SU-DHL-6 (cell line): ENCODE results near the gene NR0B2.
A peak's percentile ranks its signal among the peaks of the same experiment; 100 is the strongest.

Experiments used
- H2AFZ ChIP-seq: fragments of 200-600 bp; sonication (generic); 2 replicates; pipeline ENCODE4 v1.6.1; 2014; ENCODE audit warnings: low read depth, mild to moderate bottlenecking, moderate library complexity, mixed read lengths, antibody characterized with exemption, low read length; ENCODE audit not compliant: severe bottlenecking
- H3F3A ChIP-seq: fragments of 200-600 bp; shearing (Covaris generic); 2 replicates; pipeline ENCODE4 v1.6.0; 2016; ENCODE audit warnings: antibody characterized with exemption, mild to moderate bottlenecking; ENCODE audit not compliant: insufficient read depth
- H3K27ac ChIP-seq: fragments of 200-600 bp; sonication (generic); 2 replicates; pipeline ENCODE4 v1.5.1; 2016; ENCODE audit warnings: low read depth, mild to moderate bottlenecking, low read length, moderate library complexity, mixed read lengths
- H3K27me3 ChIP-seq: fragments of 200-600 bp; sonication (generic), shearing (Covaris generic); 2 replicates; pipeline ENCODE4 v1.6.0; 2014; ENCODE audit warnings: mild to moderate bottlenecking, low read length
- H3K36me3 ChIP-seq: fragments of 200-600 bp; sonication (generic); 2 replicates; pipeline ENCODE4 v1.6.1; 2014; ENCODE audit warnings: mild to moderate bottlenecking, low read length, mixed read lengths
- H3K4me2 ChIP-seq: fragments of 300-600, 200-600 bp; shearing (Covaris generic), sonication (generic); 2 replicates; pipeline ENCODE4 v1.6.0; 2014; ENCODE audit warnings: low read length, low read depth, mild to moderate bottlenecking; ENCODE audit not compliant: poor library complexity, severe bottlenecking
- H3K4me3 ChIP-seq: fragments of 200-600 bp; sonication (generic); 2 replicates; pipeline ENCODE4 v1.5.1; 2014; ENCODE audit warnings: antibody characterized with exemption, low read length, mild to moderate bottlenecking, mixed read lengths; ENCODE audit not compliant: insufficient read depth, poor library complexity, severe bottlenecking
- H3K79me2 ChIP-seq: fragments of 200-600 bp; sonication (generic); 2 replicates; pipeline ENCODE4 v1.6.1; 2014; ENCODE audit warnings: mild to moderate bottlenecking, low read length, moderate library complexity; ENCODE audit not compliant: insufficient read depth
- H3K9ac ChIP-seq: fragments of 200-600 bp; sonication (generic); 2 replicates; pipeline ENCODE4 v1.7.0; 2014; ENCODE audit warnings: mild to moderate bottlenecking, low read length
- H3K9me2 ChIP-seq: fragments of 200-600 bp; sonication (generic); replicated peaks from 2 replicates; pipeline ENCODE4 v1.6.1; 2014; ENCODE audit warnings: low read length; ENCODE audit not compliant: insufficient read depth
- H3K9me3 ChIP-seq: fragments of 200-600 bp; sonication (generic); 2 replicates; pipeline ENCODE4 v1.6.1; 2014; ENCODE audit warnings: low read length, mixed read lengths; ENCODE audit not compliant: insufficient read depth
- H4K20me1 ChIP-seq: fragments of 200-600 bp; sonication (generic); 2 replicates; pipeline ENCODE4 v1.6.1; 2014; ENCODE audit warnings: low read depth, mild to moderate bottlenecking, antibody characterized with exemption, low read length, moderate library complexity, mixed read lengths
- CTCF ChIP-seq: fragments of 200-600 bp; sonication (generic); IDR thresholded peaks from one replicate; pipeline ENCODE4 v1.5.1; 2017; ENCODE audit warnings: antibody characterized with exemption, mild to moderate bottlenecking, low read length, moderate library complexity; ENCODE audit not compliant: insufficient read depth, poor library complexity, severe bottlenecking
- EZH2phosphoT487 ChIP-seq: fragments of 200-600 bp; sonication (generic), shearing (Covaris generic); conservative IDR thresholded peaks from 2 replicates; pipeline ENCODE4 v1.6.1; 2018; ENCODE audit warnings: mild to moderate bottlenecking, antibody characterized with exemption, low read length, moderate library complexity, mixed read lengths

NR0B2 gene

GRCh38 chr1:26900815-26901511, 12.8 kb downstream of the NR0B2 start:
- no peak overlapping the region for H3K27ac ChIP-seq
- H3K4me3 ChIP-seq, result peak overlapping the region; percentile 83
- H3F3A ChIP-seq, result peaks cover 5% of the 10 kb centered on the region; the same call in 1 of the 2 replicates
- peak overlapping the region; percentile 62 for H2AFZ ChIP-seq
- H3K79me2 ChIP-seq, result peaks cover 14% of the 10 kb centered on the region
- H3K9me3 ChIP-seq, result no peaks in the 10 kb centered on the region
- H4K20me1 ChIP-seq, result no peaks in the 10 kb centered on the region
- peak overlapping the region; percentile 80 for H3K9ac ChIP-seq
- H3K27me3 ChIP-seq, result no peaks in the 10 kb centered on the region
- TF ChIP-seq CTCF (no peak), EZH2phosphoT487 (no peak)
- peak overlapping the region; percentile 63 for H3K4me2 ChIP-seq
- no peaks in the 10 kb centered on the region for H3K36me3 ChIP-seq
- no peaks in the 10 kb centered on the region for H3K9me2 ChIP-seq

GRCh38 chr1:26900001-26900814, 13.6 kb downstream of the NR0B2 start, which contains the start of gene GPATCH3:
GPATCH3 (minus strand) TSS chr1:26900467; CDS start chr1:26900442, 25 bp downstream.
- peak within 1 kb of the TSS; percentile 80 for H3K9ac ChIP-seq
- no peaks in the 10 kb centered on the region for H4K20me1 ChIP-seq
- peak within 1 kb of the TSS; percentile 62 for H2AFZ ChIP-seq
- H3K27me3 ChIP-seq, result no peaks in the 10 kb centered on the region
- peak within 1 kb of the TSS; percentile 83 for H3K4me3 ChIP-seq
- peaks cover 14% of the 10 kb centered on the region for H3K79me2 ChIP-seq
- peaks cover 5% of the 10 kb centered on the region; the same call in 1 of the 2 replicates for H3F3A ChIP-seq
- TF ChIP-seq CTCF, result no peak
- TF ChIP-seq EZH2phosphoT487, result no peak
- H3K4me2 ChIP-seq, result peak within 1 kb of the TSS; percentile 63
- no peaks in the 10 kb centered on the region for H3K9me3 ChIP-seq
- no peaks in the 10 kb centered on the region for H3K36me3 ChIP-seq
- H3K9me2 ChIP-seq, result no peaks in the 10 kb centered on the region
- H3K27ac ChIP-seq, result peak within 1 kb of the TSS; percentile 50

- Histone ChIP-seq H3K9me3 (no peaks in the 10 kb centered on the region), H3K27ac (no peak overlapping the region), H3K27me3 (no peaks in the 10 kb centered on the region), H3K36me3 (no peaks in the 10 kb centered on the region), H3K9ac (no peak overlapping the region), H2AFZ (no peak overlapping the region), H3K9me2 (no peaks in the 10 kb centered on the region), H3K79me2 (peaks cover 14% of the 10 kb centered on the region), H3K4me3 (no peak overlapping the region), H3F3A (no peaks in the 10 kb centered on the region), H3K4me2 (no peak overlapping the region), H4K20me1 (no peaks in the 10 kb centered on the region)
- TF ChIP-seq CTCF (no peak), EZH2phosphoT487 (no peak)
These were observed 16.4 kb downstream of the NR0B2 start for GRCh38 chr1:26897351-26897750.
